Hematopoietic multipotent progenitor cell (in vitro differentiated cells): ENCODE results near the gene NSMCE3. TPM values are rescaled to one million over a fixed set of nuclear protein-coding genes. Genes with fewer than 3 reads are reported as not detected.

Experiments
- DNase-seq, 3 donors: peaks; one replicate each; pipeline ENCODE4 v3.0.0-alpha.2; 2011 to 2015; ENCODE audit warnings: low read depth in 2 of 3, low spot score in 2 of 3
- total RNA-seq: library from RNA; depleted of rRNA; stranded (reverse); fragments of >200 nt; gene quantifications from one replicate; pipeline ENCODE4 v1.2.3, GENCODE V29; 2012

NSMCE3 gene
- total RNA-seq = 9.7 TPM

DNA sequence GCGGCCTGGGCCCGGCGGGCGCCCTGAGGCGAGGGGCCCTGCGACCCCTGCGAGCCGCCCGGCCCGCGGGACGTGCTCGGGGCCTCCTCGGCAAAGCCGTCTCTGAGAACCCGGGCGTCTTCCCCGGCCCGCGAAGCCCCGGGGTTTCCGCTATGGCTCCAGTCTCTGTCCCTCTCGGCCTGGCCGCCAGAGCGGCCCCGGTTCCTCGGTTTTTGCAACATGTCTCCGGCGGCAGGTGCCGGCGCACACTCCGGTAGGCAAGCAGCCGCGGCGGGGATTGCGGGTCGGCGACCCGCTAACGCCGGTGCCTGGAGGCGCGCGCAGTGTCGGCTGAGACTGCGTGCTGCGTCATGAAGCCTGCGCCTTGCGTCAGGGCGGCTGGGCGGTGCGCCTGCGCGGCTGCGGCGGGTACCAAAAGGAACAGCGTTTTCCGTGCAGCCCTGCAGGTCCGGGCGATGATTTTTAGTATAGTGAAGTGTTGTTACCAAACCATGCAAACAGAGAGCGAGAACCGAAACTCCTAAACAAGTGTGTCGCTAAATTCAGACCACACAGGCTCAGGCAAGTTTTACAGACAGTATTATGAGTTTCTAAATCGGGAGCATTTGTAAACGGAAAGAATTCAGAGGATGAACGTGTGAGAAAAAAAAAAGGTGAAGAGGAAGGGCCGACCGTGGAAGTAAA, at the start of gene NSMCE3:
Gene NSMCE3 (minus strand): TSS at position 338 of the 684 bp plus-strand sequence. CDS start 117 bp downstream, at position 221.
- peak; percentile 80 to 91 (median 89) for DNase-seq

GRCh38 chr15:29316422-29316821, 46.8 kb upstream of the NSMCE3 start:
- DNase-seq = no peak

- DNase-seq = no peak
Observed at GRCh38 chr15:29312387-29312786, 42.8 kb upstream of the NSMCE3 start.

DNA sequence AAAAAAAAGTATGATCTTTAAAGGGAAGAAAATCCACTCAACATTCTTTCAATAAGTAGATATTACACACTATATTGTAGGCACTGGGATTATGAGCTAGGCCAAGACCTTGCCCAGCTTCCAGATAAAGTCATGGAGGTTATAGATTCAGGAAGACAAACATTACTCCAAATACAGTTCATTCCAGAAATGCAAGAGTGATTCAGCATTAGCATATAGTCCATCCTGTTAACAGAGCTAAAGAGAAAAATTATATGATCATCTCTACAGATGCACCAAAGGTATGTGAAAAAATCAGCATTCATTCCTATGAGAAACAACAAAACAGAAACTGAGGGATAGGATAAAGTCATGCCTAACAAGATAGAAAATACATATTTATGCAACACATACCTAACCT, 42.1 kb upstream of the NSMCE3 start:
- no peak for DNase-seq

DNA sequence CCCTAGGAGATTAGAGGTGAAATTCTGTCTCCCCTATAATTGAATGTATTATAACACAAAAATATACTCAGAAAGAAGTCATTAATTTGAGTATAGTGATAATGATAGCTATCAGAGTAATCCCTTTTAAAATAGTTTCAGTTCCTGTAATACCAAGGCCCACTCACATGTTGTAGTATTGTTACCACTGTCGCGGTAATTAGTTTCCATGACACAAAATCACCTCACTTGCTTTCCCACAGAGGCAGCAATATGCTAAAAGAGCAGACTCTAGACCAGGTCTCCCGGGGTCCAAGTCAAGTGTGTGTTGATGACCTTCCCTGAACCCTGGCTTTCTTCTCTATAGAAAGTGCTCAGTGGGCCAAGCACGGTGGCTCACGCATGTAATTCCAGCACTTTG, 39.5 kb upstream of the NSMCE3 start:
- DNase-seq = no peak

DNA sequence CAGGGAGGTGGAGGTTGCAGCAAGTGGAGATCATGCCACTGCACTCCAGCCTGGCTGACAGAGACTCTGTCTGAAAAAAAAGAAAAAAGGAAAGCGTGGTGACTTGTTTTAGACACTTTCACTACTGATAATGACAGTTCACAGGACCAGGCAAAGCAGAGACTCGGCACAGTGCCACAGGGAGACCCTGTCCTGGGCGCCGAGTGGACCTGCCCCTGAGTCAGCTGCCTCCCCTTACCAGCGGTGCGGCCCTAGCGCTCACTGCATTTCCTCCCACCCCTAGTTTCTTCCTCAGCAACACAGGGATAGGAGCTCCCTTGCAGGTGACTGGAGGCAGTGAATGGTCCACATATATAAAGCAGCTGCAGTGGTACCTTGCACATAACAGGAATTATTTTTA, 38.7 kb upstream of the NSMCE3 start:
- no peak for DNase-seq

DNA sequence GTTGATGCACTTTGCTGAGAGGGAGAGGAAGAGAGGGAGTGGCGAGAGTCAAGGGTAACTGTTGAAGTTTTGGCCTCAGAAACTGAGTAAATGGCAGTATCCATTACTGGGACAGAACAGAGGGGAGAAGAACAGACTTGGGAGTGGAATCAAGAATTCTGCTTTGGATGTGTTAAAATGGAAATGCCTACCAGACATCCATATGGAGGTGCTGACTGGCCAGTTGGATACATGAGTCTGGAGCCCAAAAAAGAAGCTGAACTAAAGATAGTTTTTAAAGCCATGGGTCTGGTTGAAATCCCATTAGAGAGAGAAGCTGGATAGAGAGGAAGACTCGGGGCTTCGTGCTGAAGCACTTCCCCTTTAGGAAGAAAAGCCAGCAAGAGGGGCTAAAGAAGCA, 35.9 kb upstream of the NSMCE3 start:
- no peak for DNase-seq

DNA sequence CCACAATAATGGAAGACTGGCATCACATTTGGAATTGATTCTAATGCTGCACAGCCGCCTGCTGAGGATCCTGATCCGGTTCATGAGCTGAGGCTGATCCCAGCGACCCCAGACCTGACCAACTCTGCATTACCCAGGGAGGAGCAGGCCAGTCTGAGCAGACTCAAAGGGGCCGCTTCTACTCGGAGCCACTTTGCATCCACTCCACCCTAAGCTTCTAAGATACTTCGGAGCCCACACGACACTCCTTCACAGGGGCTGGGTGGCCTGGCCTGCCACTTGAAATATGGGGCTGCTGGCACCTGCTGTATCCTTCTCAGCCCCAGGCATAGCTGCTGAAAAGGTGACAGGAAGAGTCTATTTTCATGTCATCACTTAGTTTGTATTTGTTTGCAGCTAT, 33.2 kb upstream of the NSMCE3 start:
- DNase-seq = no peak

DNA sequence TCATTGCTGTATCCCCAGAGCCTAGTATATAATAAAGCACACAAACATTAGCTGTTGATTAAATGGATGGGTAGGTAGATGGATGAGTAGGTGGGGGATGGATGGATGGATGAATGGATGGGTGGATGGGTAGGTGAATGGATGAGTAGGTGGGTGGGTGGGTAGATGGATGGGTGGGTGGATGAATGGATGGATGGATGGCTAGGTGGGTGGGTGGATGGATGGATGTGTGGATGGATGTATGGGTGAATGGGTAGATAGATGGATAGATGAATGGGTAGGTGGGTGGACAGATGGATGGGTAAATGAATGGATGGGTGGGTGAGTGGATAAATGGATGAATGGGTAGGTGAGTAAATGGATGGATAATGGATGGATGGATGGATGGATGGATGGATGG, 30.2 kb upstream of the NSMCE3 start:
- no peak for DNase-seq

GRCh38 chr15:29299331-29299730, 29.7 kb upstream of the NSMCE3 start:
- DNase-seq = no peak

DNA sequence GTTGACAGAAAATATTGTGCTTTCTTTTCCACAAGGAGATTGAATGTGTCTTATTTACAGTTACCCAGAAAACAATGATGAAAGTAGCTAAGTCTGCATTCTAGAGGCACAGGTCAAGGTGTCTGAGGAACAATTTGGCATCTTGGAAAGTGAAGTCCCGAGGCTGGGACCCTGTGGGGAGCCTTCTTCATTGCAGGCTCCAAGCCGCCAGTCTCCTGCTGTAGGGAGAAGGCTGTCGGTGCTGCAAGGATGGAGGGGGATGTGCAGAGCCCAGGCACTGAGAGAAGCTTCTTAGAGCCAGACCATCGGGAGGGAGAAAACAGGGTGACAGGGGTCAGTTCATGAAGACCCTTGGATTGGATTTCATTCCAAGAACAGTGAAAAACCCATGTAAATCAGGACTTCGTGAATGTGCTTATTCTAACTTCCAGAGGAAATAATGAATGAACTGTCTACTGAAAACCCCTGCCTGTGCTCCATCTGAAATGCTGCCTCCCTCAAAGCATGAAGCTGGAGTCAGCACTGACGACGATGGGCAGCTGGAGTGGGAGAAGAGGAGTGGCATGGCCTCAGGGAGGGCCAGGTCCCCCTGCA, 25.2 kb upstream of the NSMCE3 start:
- DNase-seq = no peak

DNA sequence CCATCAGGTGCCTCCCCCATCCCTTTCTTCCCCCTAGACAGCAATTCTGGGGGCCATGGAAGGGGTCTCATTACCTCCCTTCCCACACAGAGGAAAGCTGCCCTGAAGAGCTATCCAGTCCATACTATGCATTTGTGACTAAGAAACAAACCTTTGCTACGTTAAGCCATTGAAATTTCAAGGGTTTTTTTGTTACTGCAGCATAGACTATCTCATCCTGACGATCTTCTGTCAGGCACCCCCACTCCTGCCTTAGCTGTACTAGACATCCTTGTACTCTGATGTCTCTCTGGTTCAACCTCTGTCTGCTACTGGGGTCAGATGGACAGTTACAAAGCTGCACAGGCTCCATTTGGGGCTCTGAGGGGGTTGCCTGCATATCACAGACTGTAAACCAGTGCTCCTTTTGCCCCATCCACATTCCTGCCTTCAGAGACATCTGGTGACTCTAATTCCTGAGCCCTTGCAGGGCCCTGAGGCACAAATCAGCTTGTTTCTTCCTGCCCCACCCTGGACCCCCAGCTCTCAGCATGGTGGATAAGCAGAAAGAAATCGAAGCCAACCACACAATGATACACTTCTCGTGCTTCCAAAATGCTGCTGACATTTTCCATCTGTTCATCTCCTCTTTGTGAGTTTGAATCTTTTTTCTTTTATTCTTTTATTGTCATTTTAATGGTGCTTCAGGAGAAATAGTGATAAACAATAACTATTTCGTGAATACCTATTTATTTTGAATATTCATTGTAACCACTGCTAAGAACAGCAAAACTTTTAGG, 21.6 kb upstream of the NSMCE3 start:
- DNase-seq = no peak

DNA sequence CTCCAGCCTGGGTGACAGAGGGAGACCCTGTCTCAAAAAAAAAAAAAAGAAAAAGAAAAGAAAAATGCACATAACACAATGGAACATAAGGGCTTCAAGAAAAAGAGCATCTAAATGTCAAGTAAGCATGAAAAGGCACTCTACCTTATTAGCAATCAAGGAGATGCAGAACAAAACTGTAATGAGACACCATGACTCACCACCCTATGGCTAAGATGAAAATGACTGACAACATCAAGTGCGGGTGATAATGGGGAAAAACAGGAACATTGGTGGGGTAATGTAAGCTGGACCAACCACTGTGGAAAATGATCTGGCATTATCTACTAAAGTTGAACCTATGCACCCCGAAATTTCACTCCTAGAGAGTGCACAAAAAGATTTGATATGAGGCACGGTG, 19.6 kb upstream of the NSMCE3 start:
- no peak for DNase-seq

DNA sequence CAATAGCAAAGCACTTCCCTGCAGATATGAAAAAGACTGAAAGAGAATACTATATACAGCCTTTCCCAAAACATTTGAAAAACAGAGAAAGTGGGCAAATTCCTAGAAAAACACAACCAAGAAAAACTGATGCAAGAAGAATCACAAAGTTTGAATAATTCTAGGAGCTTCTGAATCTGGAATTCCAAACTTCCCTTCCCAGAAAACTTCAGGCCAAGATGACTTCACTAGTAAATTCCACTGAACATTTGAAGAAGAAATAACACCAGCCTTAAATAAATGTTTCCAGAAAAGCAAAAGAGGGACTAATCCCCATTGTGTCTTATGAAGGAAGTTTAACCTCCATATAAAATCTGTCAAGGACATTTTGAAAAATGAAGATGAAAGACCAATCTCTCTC, 15.8 kb upstream of the NSMCE3 start:
- DNase-seq = no peak

DNA sequence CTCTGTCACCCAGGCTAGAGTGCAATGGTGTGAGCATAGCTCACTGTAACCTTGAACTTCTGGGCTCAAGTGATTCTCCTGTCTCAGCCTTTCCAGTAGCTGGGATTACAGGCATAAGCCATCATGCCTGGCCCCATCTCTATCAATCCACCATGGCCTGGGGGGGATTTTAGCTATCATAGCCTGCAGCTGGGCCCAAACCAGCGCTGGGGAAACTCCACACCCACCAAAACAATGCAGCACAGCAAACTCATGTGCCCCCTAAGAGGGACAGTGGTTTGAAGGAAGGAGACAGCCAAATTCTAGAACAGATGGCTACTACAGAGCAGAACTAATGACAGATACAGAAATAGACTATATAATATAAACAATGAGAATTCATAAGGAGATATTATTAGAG, 13.8 kb upstream of the NSMCE3 start:
- no peak for DNase-seq

DNA sequence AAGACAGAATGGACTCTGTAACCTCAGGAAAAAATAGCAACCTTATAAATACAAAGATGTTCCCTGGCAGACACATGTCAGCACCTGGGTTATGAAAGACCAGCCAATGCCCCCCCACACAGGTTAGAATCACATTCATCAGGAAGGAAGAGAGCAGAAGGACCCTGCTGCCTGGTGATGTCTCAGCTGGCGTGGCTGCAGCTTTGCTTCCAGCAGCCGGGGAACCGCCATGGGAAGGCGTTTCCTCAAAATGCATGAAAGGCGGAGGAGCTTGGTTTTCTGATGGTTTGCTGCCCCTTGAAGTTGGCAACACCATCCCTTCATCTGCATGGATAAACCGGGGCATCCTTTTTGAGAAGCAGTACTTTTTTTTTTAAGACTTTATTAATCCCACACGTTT, 10.9 kb upstream of the NSMCE3 start:
- no peak for DNase-seq

DNA sequence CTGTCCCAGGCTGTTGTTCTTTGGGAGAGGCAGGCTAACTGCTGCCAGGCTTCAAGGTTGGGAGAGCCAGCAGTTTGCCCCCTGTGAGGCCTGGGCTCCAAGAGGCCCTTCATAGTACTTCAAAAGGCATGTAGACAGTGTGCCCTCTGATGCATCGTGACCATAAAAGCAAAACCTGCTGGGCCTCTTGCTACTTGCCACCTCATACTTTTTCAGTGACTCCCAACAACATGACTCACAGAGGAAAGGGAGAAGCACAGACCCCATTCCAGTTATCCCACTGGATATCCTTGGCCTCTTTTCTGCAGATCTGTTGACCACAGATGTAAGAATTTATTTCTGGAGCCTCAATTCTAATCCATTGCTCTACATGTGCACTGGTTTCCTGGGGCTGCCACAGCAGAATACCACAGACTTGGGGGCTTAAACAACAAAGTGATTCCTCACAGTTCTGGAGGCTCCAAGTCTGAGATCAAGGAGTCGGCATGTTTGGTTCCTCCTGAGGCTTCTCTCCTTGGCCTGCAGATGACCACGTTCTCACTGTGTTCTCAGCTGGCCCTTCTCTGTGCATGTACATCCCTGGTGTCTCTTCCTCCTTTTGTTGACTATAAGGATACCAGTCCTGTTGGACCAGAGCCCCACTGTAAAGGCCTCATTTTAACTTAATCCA, 8.9 kb upstream of the NSMCE3 start:
- no peak for DNase-seq

GRCh38 chr15:29276366-29276765, 6.7 kb upstream of the NSMCE3 start:
- DNase-seq = no peak

DNA sequence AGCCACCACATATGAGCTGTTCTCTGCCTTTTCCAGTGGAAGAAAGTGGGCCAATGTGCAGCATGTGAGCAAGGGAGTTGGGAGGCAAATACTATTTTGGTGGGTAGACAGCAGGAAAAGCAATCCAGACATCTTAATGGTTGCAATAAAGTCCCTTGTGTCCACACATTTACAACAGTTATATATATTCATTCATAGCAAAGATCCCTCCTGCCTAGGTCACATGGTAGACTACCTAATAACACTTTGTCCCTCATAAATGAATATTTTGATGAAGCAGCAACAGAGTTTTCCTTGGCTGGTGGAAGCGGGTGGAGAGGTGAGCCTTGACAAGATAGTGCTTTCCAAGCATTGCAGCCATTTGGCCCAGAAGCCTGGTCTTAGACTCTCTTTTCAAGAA, 6.2 kb upstream of the NSMCE3 start:
- no peak for DNase-seq

GRCh38 chr15:29274946-29275345, 5.3 kb upstream of the NSMCE3 start:
- DNase-seq = no peak

DNA sequence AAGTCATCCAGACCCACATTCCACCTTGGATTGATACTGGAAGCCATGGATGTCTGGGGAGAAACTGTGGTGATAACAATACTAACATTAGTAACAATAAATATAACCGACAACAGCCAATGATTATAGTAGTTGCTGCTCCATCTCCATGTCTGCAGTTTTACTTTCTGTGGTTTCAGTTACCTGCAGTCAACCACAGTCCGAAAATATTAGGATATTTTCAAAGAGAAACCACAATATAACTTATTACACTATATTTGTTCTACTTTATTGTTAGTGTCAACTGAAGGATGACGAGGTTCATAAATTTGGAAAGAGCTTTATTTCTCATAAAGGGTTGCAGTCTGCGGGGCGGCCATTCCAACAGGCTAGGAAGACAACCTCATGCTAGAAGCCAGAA, 2.6 kb upstream of the NSMCE3 start:
- no peak for DNase-seq
